ENCODE data around the gene TCF12.

The TCF12 gene

DNA sequence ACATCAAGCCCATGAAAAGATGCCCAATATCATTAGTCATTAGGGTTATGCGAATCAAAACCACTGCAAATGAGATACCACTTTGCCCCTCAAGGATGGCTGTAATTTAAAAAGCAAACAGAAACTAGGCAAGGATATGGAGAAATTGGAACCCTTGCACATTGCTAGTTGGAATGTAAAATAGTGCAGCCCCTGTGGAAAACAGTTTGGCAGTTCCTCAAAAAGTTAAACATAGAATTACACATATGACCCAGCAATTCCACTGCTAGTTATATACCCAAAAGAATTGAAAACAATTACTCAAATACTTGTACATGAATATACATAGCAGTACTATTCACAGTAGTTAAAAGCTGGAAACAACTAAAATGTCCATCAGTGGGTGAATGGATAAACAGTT, 271.0 kb downstream of the TCF12 start:
- TF ChIP-seq, protein P1, sequence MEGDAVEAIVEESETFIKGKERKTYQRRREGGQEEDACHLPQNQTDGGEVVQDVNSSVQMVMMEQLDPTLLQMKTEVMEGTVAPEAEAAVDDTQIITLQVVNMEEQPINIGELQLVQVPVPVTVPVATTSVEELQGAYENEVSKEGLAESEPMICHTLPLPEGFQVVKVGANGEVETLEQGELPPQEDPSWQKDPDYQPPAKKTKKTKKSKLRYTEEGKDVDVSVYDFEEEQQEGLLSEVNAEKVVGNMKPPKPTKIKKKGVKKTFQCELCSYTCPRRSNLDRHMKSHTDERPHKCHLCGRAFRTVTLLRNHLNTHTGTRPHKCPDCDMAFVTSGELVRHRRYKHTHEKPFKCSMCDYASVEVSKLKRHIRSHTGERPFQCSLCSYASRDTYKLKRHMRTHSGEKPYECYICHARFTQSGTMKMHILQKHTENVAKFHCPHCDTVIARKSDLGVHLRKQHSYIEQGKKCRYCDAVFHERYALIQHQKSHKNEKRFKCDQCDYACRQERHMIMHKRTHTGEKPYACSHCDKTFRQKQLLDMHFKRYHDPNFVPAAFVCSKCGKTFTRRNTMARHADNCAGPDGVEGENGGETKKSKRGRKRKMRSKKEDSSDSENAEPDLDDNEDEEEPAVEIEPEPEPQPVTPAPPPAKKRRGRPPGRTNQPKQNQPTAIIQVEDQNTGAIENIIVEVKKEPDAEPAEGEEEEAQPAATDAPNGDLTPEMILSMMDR (IDR thresholded peaks at IDR 0.05; ENCODE audit: insufficient read depth, low read depth, low read length, missing control alignments) = no peak
- DNase-seq (ENCODE audit: low read depth) = no peak
- no peak overlapping the region for H3K4me3 ChIP-seq (ENCODE audit: low read length)

DNA sequence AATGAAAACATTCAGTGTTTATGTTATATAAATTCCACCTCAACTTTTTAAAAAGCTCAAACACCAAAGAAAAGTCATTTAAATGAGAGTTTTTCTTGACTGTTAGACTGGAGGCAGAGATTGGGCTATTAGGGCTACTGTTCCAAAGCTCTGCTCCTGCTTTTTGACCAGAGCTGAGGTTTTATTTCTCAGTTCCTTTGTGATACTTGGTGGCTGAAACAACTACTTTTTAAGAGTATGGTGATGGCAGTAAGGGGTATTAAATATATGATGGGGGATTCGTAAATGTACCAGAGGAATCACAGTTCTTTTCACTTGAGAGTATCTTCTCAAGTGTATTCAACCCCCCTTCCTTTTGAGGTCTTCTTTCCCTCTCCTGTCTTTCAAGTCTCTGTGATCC, 271.8 kb downstream of the TCF12 start:
- H3K4me3 ChIP-seq (ENCODE audit: low read length) = no peak overlapping the region
- DNase-seq (ENCODE audit: low read depth) = no peak
- TF ChIP-seq, protein P1 (IDR thresholded peaks at IDR 0.05; ENCODE audit: insufficient read depth, low read depth, low read length, missing control alignments) = no peak

DNA sequence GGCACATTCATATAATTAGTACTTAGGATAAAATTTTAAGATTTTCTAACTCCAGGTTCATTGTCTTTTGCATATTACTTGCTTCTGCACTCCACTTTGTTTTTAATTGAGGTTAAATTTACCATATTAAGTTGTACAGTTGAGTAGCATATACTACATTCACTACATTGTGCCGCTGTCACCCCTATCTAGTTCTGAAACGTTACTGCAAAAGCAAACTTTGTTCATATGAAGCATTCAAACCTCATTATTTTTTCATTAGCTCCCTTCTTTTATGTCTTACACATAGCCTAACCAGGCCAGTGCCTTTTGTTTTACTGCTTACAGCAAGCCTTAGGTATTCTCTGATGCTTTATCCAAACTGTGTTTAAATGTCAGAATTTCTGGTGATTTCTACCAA, 274.7 kb downstream of the TCF12 start:
- no peak for DNase-seq (ENCODE audit: low read depth)
- TF ChIP-seq, protein P1 (IDR thresholded peaks at IDR 0.05; ENCODE audit: insufficient read depth, low read depth, low read length, missing control alignments) = no peak
- no peak overlapping the region for H3K4me3 ChIP-seq (ENCODE audit: low read length)

DNA sequence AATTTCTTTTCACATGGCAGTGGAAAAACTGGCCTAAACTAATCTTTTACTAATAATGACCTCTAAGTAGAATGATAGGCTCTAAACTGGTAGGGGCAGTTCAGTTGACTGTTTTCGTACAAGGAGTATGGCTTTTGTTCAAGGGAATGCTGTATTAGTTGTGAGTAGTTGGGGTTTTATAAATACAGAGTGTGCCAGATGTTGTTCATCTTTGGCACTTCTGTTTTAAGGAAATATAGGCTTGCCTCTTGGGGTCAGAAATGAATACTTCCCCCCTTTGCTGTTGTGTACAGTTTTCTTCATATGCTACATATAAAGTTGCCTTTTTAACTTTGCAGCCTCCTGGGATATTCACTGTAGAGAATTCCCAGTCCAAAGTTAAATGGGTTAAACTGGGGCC, 276.9 kb downstream of the TCF12 start:
- H3K4me3 ChIP-seq (ENCODE audit: low read length) = no peak overlapping the region
- TF ChIP-seq, protein P1 (IDR thresholded peaks at IDR 0.05; ENCODE audit: insufficient read depth, low read depth, low read length, missing control alignments) = no peak
- no peak for DNase-seq (ENCODE audit: low read depth)

DNA sequence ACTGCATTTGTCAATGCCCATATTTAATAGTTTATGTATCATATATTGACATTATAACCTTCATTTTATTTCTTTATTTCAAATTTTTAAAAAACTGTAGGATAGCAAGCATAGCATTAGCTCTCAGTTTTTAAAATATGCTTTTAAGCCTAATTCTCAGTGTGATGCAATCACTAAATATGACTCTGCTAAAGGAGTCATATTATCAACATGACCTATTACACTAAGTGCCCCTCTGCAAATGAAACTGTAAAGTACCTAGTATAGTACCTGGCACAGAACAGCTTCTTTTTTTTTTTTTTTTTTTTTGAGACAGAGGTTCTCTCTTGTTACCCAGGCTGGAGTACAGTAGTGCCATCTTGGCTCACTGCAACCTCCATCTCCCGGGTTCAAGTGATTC, 278.4 kb downstream of the TCF12 start:
- peak; percentile 27 for DNase-seq (ENCODE audit: low read depth)
- TF ChIP-seq, protein P1 (IDR thresholded peaks at IDR 0.05; ENCODE audit: insufficient read depth, low read depth, low read length, missing control alignments) = no peak
- no peak overlapping the region for H3K4me3 ChIP-seq (ENCODE audit: low read length)

DNA sequence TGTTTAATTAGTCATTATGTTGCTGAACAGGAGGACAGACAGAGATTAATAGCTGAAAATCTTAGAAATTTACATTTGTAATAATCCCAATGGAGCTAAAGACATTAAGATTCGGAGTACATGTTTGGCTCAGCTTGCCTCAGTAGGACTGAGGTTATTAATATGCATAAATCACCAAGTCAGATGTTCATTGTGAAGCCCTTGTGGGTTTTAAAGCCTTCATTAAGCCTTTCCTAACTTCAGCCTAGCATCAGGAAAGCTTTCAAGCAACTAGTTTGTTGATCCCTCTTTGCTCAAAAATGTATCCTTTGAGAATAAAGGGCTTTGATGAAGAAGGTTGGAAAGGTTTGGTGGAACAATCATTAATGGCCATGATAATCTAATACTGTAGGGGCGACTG, 279.7 kb downstream of the TCF12 start:
- TF ChIP-seq, protein P1 (IDR thresholded peaks at IDR 0.05; ENCODE audit: insufficient read depth, low read depth, low read length, missing control alignments) = no peak
- H3K4me3 ChIP-seq (ENCODE audit: low read length) = no peak overlapping the region
- no peak for DNase-seq (ENCODE audit: low read depth)

DNA sequence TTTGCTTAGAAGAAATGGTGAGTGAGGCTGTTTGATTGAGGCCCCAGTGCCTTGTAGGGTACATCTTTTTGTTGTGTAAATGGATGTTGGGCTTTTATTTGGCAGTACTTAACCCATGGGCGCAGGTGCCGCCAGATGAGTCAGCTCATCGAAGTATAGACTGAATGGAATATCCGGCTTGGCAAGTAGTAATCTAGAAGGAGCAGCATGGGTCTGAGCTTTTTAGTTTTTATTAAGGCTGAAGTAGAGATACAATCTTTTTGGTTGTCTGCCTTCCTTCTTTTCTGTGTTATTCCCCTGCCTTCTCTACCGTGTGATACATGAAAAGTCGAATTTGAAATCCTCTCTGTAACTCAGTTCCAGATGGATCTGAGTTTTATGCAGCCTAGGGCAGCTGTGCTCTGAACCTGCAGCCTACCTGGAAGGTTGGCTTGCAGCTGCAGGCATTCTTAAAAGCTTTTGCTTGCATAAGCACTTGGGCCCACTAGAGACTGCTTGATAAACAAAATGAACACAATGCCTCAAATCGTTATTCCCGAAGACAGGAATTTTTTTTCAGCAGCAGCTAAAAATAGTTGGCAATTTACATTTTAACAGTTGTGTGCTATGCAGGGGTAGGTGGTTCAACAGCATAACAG, 280.3 kb downstream of the TCF12 start:
- H3K4me3 ChIP-seq (ENCODE audit: low read length) = no peak overlapping the region
- DNase-seq (ENCODE audit: low read depth) = peak; percentile 65
- TF ChIP-seq, protein P1 (IDR thresholded peaks at IDR 0.05; ENCODE audit: insufficient read depth, low read depth, low read length, missing control alignments) = no peak

Data from epithelial cell of esophagus (primary cell).